HEK293 (cell line): ENCODE measurements around the gene COL6A5.
"Not testable (repeated sequence)": the region's sequence is repeated elsewhere in the genome, so short reads cannot be mapped to it uniquely, and the experiment has no call there.

Experiments
- KLF10 ChIP-seq: fragments of 450-650 bp; IDR thresholded peaks from 2 replicates; pipeline ENCODE4 v1.5.1; 2018; ENCODE audit warnings: missing biosample characterization, mild to moderate bottlenecking, missing genetic modification characterization
- MYNN ChIP-seq: fragments of 450-650 bp; formaldehyde crosslinking; IDR thresholded peaks from 2 replicates; pipeline ENCODE4 v1.5.1; 2016; ENCODE audit warnings: missing biosample characterization, missing genetic modification characterization, borderline replicate concordance
- ZFP69B ChIP-seq: fragments of 450-650 bp; formaldehyde crosslinking; IDR thresholded peaks from 2 replicates; pipeline ENCODE4 v1.5.1; 2016; ENCODE audit warnings: missing biosample characterization, missing genetic modification characterization
- ZNF175 ChIP-seq: fragments of 450-650 bp; formaldehyde crosslinking; IDR thresholded peaks from 2 replicates; pipeline ENCODE4 v1.5.1; 2016; ENCODE audit warnings: missing biosample characterization, missing genetic modification characterization
- ZNF354C ChIP-seq: fragments of 450-650 bp; formaldehyde crosslinking; IDR thresholded peaks from 2 replicates; pipeline ENCODE4 v1.5.1; 2016; ENCODE audit warnings: missing biosample characterization, missing genetic modification characterization, low read depth, borderline replicate concordance
- TF ChIP-seq, protein P1 (sequence below): fragments of 450-650 bp; formaldehyde crosslinking; IDR thresholded peaks from 2 replicates; pipeline ENCODE4 v1.5.1; 2016; ENCODE audit warnings: missing biosample characterization, missing genetic modification characterization
- TF ChIP-seq, protein P2 (sequence below): fragments of 450-650 bp; formaldehyde crosslinking; IDR thresholded peaks from 2 replicates; pipeline ENCODE4 v1.5.1; 2016; ENCODE audit warnings: missing biosample characterization, missing genetic modification characterization
- TF ChIP-seq, protein P3 (sequence below): fragments of 450-650 bp; formaldehyde crosslinking; IDR thresholded peaks from 2 replicates; pipeline ENCODE4 v1.5.1; 2016; ENCODE audit warnings: missing biosample characterization, missing genetic modification characterization, low read depth

DNA sequence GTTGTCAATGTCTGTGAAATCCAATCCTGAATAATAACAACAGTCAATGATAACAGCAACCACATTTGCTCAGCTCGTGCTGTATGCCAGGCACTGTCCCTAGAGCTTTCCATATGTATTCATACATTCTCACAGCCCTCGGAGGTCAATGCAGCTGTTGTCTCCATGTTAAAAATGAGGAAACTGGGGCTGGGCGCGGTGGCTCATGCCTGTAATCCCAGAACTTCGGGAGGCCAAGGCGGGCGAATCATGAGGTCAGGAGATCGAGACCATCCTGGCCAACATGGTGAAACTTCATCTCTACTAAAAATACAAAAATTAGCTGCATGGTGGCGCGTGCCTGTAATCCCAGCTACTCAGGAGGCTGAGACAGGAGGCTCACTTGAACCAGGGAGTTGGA, 86.6 kb downstream of the COL6A5 start:
- TF ChIP-seq, protein P1, sequence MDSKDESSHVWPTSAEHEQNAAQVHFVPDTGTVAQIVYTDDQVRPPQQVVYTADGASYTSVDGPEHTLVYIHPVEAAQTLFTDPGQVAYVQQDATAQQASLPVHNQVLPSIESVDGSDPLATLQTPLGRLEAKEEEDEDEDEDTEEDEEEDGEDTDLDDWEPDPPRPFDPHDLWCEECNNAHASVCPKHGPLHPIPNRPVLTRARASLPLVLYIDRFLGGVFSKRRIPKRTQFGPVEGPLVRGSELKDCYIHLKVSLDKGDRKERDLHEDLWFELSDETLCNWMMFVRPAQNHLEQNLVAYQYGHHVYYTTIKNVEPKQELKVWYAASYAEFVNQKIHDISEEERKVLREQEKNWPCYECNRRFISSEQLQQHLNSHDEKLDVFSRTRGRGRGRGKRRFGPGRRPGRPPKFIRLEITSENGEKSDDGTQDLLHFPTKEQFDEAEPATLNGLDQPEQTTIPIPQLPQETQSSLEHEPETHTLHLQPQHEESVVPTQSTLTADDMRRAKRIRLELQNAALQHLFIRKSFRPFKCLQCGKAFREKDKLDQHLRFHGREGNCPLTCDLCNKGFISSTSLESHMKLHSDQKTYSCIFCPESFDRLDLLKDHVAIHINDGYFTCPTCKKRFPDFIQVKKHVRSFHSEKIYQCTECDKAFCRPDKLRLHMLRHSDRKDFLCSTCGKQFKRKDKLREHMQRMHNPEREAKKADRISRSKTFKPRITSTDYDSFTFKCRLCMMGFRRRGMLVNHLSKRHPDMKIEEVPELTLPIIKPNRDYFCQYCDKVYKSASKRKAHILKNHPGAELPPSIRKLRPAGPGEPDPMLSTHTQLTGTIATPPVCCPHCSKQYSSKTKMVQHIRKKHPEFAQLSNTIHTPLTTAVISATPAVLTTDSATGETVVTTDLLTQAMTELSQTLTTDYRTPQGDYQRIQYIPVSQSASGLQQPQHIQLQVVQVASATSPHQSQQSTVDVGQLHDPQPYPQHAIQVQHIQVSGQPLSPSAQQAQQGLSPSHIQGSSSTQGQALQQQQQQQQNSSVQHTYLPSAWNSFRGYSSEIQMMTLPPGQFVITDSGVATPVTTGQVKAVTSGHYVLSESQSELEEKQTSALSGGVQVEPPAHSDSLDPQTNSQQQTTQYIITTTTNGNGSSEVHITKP (tag by site-specific recombination), result not testable (repeated sequence)
- TF ChIP-seq MYNN (tag by site-specific recombination); KLF10; ZNF354C (tag by site-specific recombination); ZNF175 (tag by site-specific recombination); ZFP69B: not testable (repeated sequence)
- TF ChIP-seq, protein P2, sequence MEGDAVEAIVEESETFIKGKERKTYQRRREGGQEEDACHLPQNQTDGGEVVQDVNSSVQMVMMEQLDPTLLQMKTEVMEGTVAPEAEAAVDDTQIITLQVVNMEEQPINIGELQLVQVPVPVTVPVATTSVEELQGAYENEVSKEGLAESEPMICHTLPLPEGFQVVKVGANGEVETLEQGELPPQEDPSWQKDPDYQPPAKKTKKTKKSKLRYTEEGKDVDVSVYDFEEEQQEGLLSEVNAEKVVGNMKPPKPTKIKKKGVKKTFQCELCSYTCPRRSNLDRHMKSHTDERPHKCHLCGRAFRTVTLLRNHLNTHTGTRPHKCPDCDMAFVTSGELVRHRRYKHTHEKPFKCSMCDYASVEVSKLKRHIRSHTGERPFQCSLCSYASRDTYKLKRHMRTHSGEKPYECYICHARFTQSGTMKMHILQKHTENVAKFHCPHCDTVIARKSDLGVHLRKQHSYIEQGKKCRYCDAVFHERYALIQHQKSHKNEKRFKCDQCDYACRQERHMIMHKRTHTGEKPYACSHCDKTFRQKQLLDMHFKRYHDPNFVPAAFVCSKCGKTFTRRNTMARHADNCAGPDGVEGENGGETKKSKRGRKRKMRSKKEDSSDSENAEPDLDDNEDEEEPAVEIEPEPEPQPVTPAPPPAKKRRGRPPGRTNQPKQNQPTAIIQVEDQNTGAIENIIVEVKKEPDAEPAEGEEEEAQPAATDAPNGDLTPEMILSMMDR (tag by site-specific recombination), result not testable (repeated sequence)
- TF ChIP-seq, protein P3, sequence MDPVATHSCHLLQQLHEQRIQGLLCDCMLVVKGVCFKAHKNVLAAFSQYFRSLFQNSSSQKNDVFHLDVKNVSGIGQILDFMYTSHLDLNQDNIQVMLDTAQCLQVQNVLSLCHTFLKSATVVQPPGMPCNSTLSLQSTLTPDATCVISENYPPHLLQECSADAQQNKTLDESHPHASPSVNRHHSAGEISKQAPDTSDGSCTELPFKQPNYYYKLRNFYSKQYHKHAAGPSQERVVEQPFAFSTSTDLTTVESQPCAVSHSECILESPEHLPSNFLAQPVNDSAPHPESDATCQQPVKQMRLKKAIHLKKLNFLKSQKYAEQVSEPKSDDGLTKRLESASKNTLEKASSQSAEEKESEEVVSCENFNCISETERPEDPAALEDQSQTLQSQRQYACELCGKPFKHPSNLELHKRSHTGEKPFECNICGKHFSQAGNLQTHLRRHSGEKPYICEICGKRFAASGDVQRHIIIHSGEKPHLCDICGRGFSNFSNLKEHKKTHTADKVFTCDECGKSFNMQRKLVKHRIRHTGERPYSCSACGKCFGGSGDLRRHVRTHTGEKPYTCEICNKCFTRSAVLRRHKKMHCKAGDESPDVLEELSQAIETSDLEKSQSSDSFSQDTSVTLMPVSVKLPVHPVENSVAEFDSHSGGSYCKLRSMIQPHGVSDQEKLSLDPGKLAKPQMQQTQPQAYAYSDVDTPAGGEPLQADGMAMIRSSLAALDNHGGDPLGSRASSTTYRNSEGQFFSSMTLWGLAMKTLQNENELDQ, result not testable (repeated sequence)
